Suprapubic skin (tissue), 4 donors: ENCODE data around the gene ZNF423. TPM values are rescaled to one million over a fixed set of nuclear protein-coding genes. Genes with fewer than 3 reads are reported as not detected.

Source experiments
- DNase-seq, 2 donors: peaks; one replicate each; pipeline ENCODE4 v3.0.0-alpha.2; 2019; ENCODE audit warnings: low spot score in 2 of 2
- H3K27ac ChIP-seq: fragments of 200-600 bp; sonication (generic); one replicate; pipeline ENCODE4 v1.5.1; 2019
- H3K27me3 ChIP-seq: fragments of 200-600 bp; sonication (generic); one replicate; pipeline ENCODE4 v1.5.1; 2019
- H3K36me3 ChIP-seq: fragments of 200-600 bp; sonication (generic); one replicate; pipeline ENCODE4 v1.5.1; 2019
- H3K4me1 ChIP-seq: fragments of 200-600 bp; sonication (generic); one replicate; pipeline ENCODE4 v1.5.1; 2019
- H3K4me3 ChIP-seq: fragments of 200-600 bp; sonication (generic); one replicate; pipeline ENCODE4 v1.5.1; 2019; ENCODE audit warnings: mild to moderate bottlenecking
- H3K9me3 ChIP-seq: fragments of 200-600 bp; sonication (generic); one replicate; pipeline ENCODE4 v1.5.1; 2019
- CTCF ChIP-seq, 2 donors: fragments of 200-600 bp in 1 of 2; fragments of 450-650 bp in 1 of 2; sonication (generic) in 1 of 2; IDR thresholded peaks; one replicate each; pipeline ENCODE4 v1.5.1; 2016 to 2019; ENCODE audit warnings: antibody characterized with exemption in 2 of 2, mild to moderate bottlenecking in 1 of 2, moderate library complexity in 1 of 2
- EP300 ChIP-seq: sonication (generic); formaldehyde crosslinking; IDR thresholded peaks from one replicate; pipeline ENCODE4 v1.6.1; 2017; ENCODE audit warnings: antibody characterized with exemption
- POLR2A ChIP-seq, 2 donors: fragments of 450-650 bp; IDR thresholded peaks; one replicate each; pipeline ENCODE4 v1.6.1; 2017; ENCODE audit warnings: antibody characterized with exemption in 2 of 2, mild to moderate bottlenecking in 2 of 2, moderate library complexity in 2 of 2
- POLR2AphosphoS5 ChIP-seq, 3 donors: sonication (generic); formaldehyde crosslinking; IDR thresholded peaks; one replicate each; pipeline ENCODE4 v1.6.1; 2017; ENCODE audit warnings: antibody characterized with exemption in 3 of 3
- WGBS: methylation state at CpG from one replicate; pipeline ENCODE4 v1.1.5; 2018; 5-methylcytosine and 5-hydroxymethylcytosine counted together
- total RNA-seq, 4 donors: library from RNA; depleted of rRNA; stranded (reverse); fragments of >200 nt; gene quantifications; one replicate each; pipeline ENCODE4 v1.1.0, GENCODE V29; 2016

Gene ZNF423
- total RNA-seq, 4 donors from 2014 or later: 1.3 to 5.3 (median 1.9) TPM

- 73% methylated on average over 9 of the region's 9 CpGs for WGBS
- no peak for TF ChIP-seq POLR2AphosphoS5 (IDR thresholded peaks at IDR 0.05)
- no peak for TF ChIP-seq POLR2A (IDR thresholded peaks at IDR 0.05)
- TF ChIP-seq CTCF (IDR thresholded peaks at IDR 0.05): no peak
- TF ChIP-seq EP300: no peak
- H3K36me3 ChIP-seq: no peaks in the 10 kb centered on the region
- no peaks in the 10 kb centered on the region for H3K9me3 ChIP-seq
- no peak for DNase-seq
- no peak overlapping the region for H3K4me3 ChIP-seq
- no peak overlapping the region for H3K27ac ChIP-seq
- H3K4me1 ChIP-seq: no peaks in the 10 kb centered on the region
- H3K27me3 ChIP-seq: no peaks in the 10 kb centered on the region
Observed at GRCh38 chr16:49739381-49739780, 116.5 kb downstream of the ZNF423 start.

- H3K27ac ChIP-seq: no peak overlapping the region
- no peaks in the 10 kb centered on the region for H3K36me3 ChIP-seq
- no peak overlapping the region for H3K4me3 ChIP-seq
- no peak for TF ChIP-seq POLR2A (IDR thresholded peaks at IDR 0.05)
- no peak for TF ChIP-seq EP300
- no peak for TF ChIP-seq CTCF (IDR thresholded peaks at IDR 0.05)
- no peaks in the 10 kb centered on the region for H3K4me1 ChIP-seq
- no peaks in the 10 kb centered on the region for H3K27me3 ChIP-seq
- no peaks in the 10 kb centered on the region for H3K9me3 ChIP-seq
- 87% methylated on average over 3 of the region's 3 CpGs for WGBS
- no peak for DNase-seq
Observed at GRCh38 chr16:49738832-49739231, 117.1 kb downstream of the ZNF423 start.

GRCh38 chr16:49738001-49738400, 117.9 kb downstream of the ZNF423 start:
- no peak overlapping the region for H3K27ac ChIP-seq
- TF ChIP-seq POLR2A (IDR thresholded peaks at IDR 0.05) (no peak), CTCF (IDR thresholded peaks at IDR 0.05) (no peak)
- no peaks in the 10 kb centered on the region for H3K9me3 ChIP-seq
- H3K4me1 ChIP-seq: no peaks in the 10 kb centered on the region
- H3K27me3 ChIP-seq: no peaks in the 10 kb centered on the region
- 96% methylated on average over 9 of the region's 10 CpGs for WGBS
- no peak for DNase-seq
- H3K4me3 ChIP-seq: no peak overlapping the region
- no peaks in the 10 kb centered on the region for H3K36me3 ChIP-seq

GRCh38 chr16:49737541-49737940, 118.4 kb downstream of the ZNF423 start:
- 79% methylated on average over 3 of the region's 9 CpGs for WGBS
- Histone ChIP-seq H3K4me3 (no peak overlapping the region), H3K4me1 (no peaks in the 10 kb centered on the region), H3K36me3 (no peaks in the 10 kb centered on the region), H3K27me3 (no peaks in the 10 kb centered on the region), H3K27ac (no peak overlapping the region), H3K9me3 (no peaks in the 10 kb centered on the region)
- DNase-seq: no peak
- TF ChIP-seq CTCF (IDR thresholded peaks at IDR 0.05) (no peak), EP300 (no peak), POLR2A (IDR thresholded peaks at IDR 0.05) (no peak), POLR2AphosphoS5 (IDR thresholded peaks at IDR 0.05) (no peak)

- no peak for DNase-seq
- Histone ChIP-seq H3K36me3 (no peaks in the 10 kb centered on the region), H3K4me1 (no peaks in the 10 kb centered on the region), H3K9me3 (no peaks in the 10 kb centered on the region), H3K27ac (no peak overlapping the region), H3K27me3 (no peaks in the 10 kb centered on the region), H3K4me3 (no peak overlapping the region)
- WGBS: 62% methylated on average over 10 of the region's 10 CpGs
- no peak for TF ChIP-seq EP300
- no peak for TF ChIP-seq POLR2AphosphoS5 (IDR thresholded peaks at IDR 0.05)
- no peak for TF ChIP-seq POLR2A (IDR thresholded peaks at IDR 0.05)
- TF ChIP-seq CTCF (IDR thresholded peaks at IDR 0.05): no peak
Observed at GRCh38 chr16:49734331-49734730, 121.6 kb downstream of the ZNF423 start.
